Duodenal mucosa (tissue), 2 donors: ENCODE data around the gene TBCC.

Source experiments
- H3K27ac ChIP-seq: one replicate; pipeline ENCODE4 v1.7.0; 2013; ENCODE audit warnings: low read depth, low read length
- H3K27me3 ChIP-seq, 2 donors: one replicate each; pipeline ENCODE4 v1.7.0; 2013; ENCODE audit warnings: low read length in 2 of 2, control low read depth in 1 of 2; ENCODE audit not compliant: insufficient read depth in 2 of 2, control insufficient read depth in 1 of 2
- H3K36me3 ChIP-seq, 2 donors: one replicate each; pipeline ENCODE4 v1.7.0; 2013; ENCODE audit warnings: low read length in 2 of 2, control low read depth in 1 of 2; ENCODE audit not compliant: insufficient read depth in 2 of 2, control insufficient read depth in 1 of 2
- H3K4me1 ChIP-seq, 2 donors: one replicate each; pipeline ENCODE4 v1.7.0; 2013; ENCODE audit warnings: low read length in 2 of 2, control low read depth in 1 of 2; ENCODE audit not compliant: insufficient read depth in 2 of 2, control insufficient read depth in 1 of 2
- H3K4me3 ChIP-seq, 2 donors: one replicate each; pipeline ENCODE4 v1.7.0; 2013; ENCODE audit warnings: low read length in 2 of 2, low read depth in 1 of 2
- H3K9ac ChIP-seq, 2 donors: one replicate each; pipeline ENCODE4 v1.7.0; 2013; ENCODE audit warnings: low read length in 2 of 2, low read depth in 1 of 2
- H3K9me3 ChIP-seq, 2 donors: one replicate each; pipeline ENCODE4 v1.7.0; 2013; ENCODE audit warnings: low read length in 2 of 2, control low read depth in 1 of 2; ENCODE audit not compliant: control insufficient read depth in 1 of 2

Gene TBCC

GRCh38 chr6:42745640-42746462, at the start of gene TBCC:
TSS of gene TBCC (minus strand) at chr6:42746103. CDS start at chr6:42746073, 30 bp downstream.
- H3K4me3 ChIP-seq, result peak within 1 kb of the TSS; percentile 85 to 95
- no peaks in the 10 kb centered on the region for H3K36me3 ChIP-seq
- no peaks in the 10 kb centered on the region for H3K27me3 ChIP-seq
- peak within 1 kb of the TSS; percentile 88 for H3K27ac ChIP-seq
- peak within 1 kb of the TSS; percentile 86 to 90 for H3K9ac ChIP-seq
- peaks cover 15 to 17% of the 10 kb centered on the region in 2 donors for H3K4me1 ChIP-seq
- H3K9me3 ChIP-seq, result no peaks in the 10 kb centered on the region

GRCh38 chr6:42795651-42796050, 49.7 kb upstream of the TBCC start:
- no peak overlapping the region for H3K9ac ChIP-seq
- no peaks in the 10 kb centered on the region for H3K36me3 ChIP-seq
- no peaks in the 10 kb centered on the region for H3K27me3 ChIP-seq
- H3K4me3 ChIP-seq, result no peak overlapping the region
- H3K27ac ChIP-seq, result no peak overlapping the region
- no peaks in the 10 kb centered on the region for H3K9me3 ChIP-seq
- H3K4me1 ChIP-seq, result peaks cover 4 to 6% of the 10 kb centered on the region in 2 donors

- H3K27ac ChIP-seq, result no peak overlapping the region
- no peaks in the 10 kb centered on the region for H3K9me3 ChIP-seq
- peaks cover 21 to 25% of the 10 kb centered on the region in 2 donors for H3K4me1 ChIP-seq
- peaks cover 0 to 6% of the 10 kb centered on the region in 2 donors for H3K36me3 ChIP-seq
- no peak overlapping the region for H3K4me3 ChIP-seq
- no peaks in the 10 kb centered on the region for H3K27me3 ChIP-seq
- no peak overlapping the region for H3K9ac ChIP-seq
These were observed 45.9 kb upstream of the TBCC start for GRCh38 chr6:42791706-42792320.

- H3K4me3 ChIP-seq, result no peak overlapping the region
- H3K36me3 ChIP-seq, result peaks cover 0 to 6% of the 10 kb centered on the region in 2 donors
- no peak overlapping the region for H3K9ac ChIP-seq
- peaks cover 24 to 30% of the 10 kb centered on the region in 2 donors for H3K4me1 ChIP-seq
- H3K9me3 ChIP-seq, result no peaks in the 10 kb centered on the region
- H3K27me3 ChIP-seq, result no peaks in the 10 kb centered on the region
- H3K27ac ChIP-seq, result no peak overlapping the region
These were observed 44.8 kb upstream of the TBCC start for GRCh38 chr6:42790549-42791181.

GRCh38 chr6:42788671-42789070, 42.8 kb upstream of the TBCC start:
- H3K4me1 ChIP-seq, result peaks cover 38 to 39% of the 10 kb centered on the region in 2 donors
- H3K4me3 ChIP-seq, result no peak overlapping the region
- H3K27ac ChIP-seq, result no peak overlapping the region
- peaks cover 0 to 6% of the 10 kb centered on the region in 2 donors for H3K36me3 ChIP-seq
- H3K9ac ChIP-seq, result no peak overlapping the region
- H3K27me3 ChIP-seq, result no peaks in the 10 kb centered on the region
- no peaks in the 10 kb centered on the region for H3K9me3 ChIP-seq

- Histone ChIP-seq H3K27ac (no peak overlapping the region), H3K36me3 (peaks cover 0 to 6% of the 10 kb centered on the region in 2 donors), H3K9ac (no peak overlapping the region), H3K4me3 (no peak overlapping the region), H3K4me1 (peaks cover 38 to 39% of the 10 kb centered on the region in 2 donors), H3K9me3 (no peaks in the 10 kb centered on the region), H3K27me3 (no peaks in the 10 kb centered on the region)
These were observed 41.2 kb upstream of the TBCC start for GRCh38 chr6:42787063-42787472.

GRCh38 chr6:42786525-42786985, 40.7 kb upstream of the TBCC start:
- H3K4me1 ChIP-seq, result peaks cover 37 to 38% of the 10 kb centered on the region in 2 donors
- H3K36me3 ChIP-seq, result peaks cover 0 to 6% of the 10 kb centered on the region in 2 donors
- no peaks in the 10 kb centered on the region for H3K27me3 ChIP-seq

GRCh38 chr6:42784717-42785498, 39.0 kb upstream of the TBCC start:
- Histone ChIP-seq H3K9me3 (no peaks in the 10 kb centered on the region), H3K27ac (no peak overlapping the region), H3K4me1 (peaks cover 37 to 38% of the 10 kb centered on the region in 2 donors), H3K27me3 (no peaks in the 10 kb centered on the region), H3K4me3 (peak overlapping the region; percentile 81 to 95), H3K9ac (peak overlapping the region; percentile 98 to 100), H3K36me3 (peaks cover 0 to 6% of the 10 kb centered on the region in 2 donors)

More at GRCh38 chr6:42786525-42786985, 40.7 kb upstream of the TBCC start:
- H3K9me3 ChIP-seq, result no peaks in the 10 kb centered on the region
- H3K27ac ChIP-seq, result no peak overlapping the region
- H3K4me3 ChIP-seq, result no peak overlapping the region
- no peak overlapping the region for H3K9ac ChIP-seq

GRCh38 chr6:42783876-42784642, 38.2 kb upstream of the TBCC start:
- Histone ChIP-seq H3K4me3 (peak overlapping the region; percentile 81 to 95), H3K4me1 (peaks cover 31 to 36% of the 10 kb centered on the region in 2 donors)

More at GRCh38 chr6:42783876-42784642, 38.2 kb upstream of the TBCC start:
- Histone ChIP-seq H3K27me3 (no peaks in the 10 kb centered on the region), H3K27ac (peak overlapping the region; percentile 99), H3K36me3 (peaks cover 0 to 6% of the 10 kb centered on the region in 2 donors), H3K9ac (peak overlapping the region; percentile 98 to 100), H3K9me3 (no peaks in the 10 kb centered on the region)
